Mucosa of descending colon (tissue), 3 donors: ENCODE measurements around the gene HIPK2. TPM values are rescaled to one million over a fixed set of nuclear protein-coding genes. Genes with fewer than 3 reads are reported as not detected.

ENCODE experiments used
- ATAC-seq: fragments of 200-7000 bp; cut with Tn5 transposase; one replicate; pipeline ENCODE4 v1.9.1; 2020; ENCODE audit warnings: mild to moderate bottlenecking, moderate library complexity
- DNase-seq, 3 donors: peaks; one replicate each; pipeline ENCODE4 v3.0.0-alpha.2; 2020
- H3K36me3 ChIP-seq: fragments of 200-600 bp; one replicate; pipeline ENCODE4 v1.8.0; 2021; ENCODE audit warnings: low read depth, mild to moderate bottlenecking
- H3K4me1 ChIP-seq: fragments of 200-600 bp; one replicate; pipeline ENCODE4 v1.8.0; 2021; ENCODE audit warnings: low read depth, mild to moderate bottlenecking
- H3K4me3 ChIP-seq: fragments of 200-600 bp; one replicate; pipeline ENCODE4 v1.8.0; 2021; ENCODE audit warnings: mild to moderate bottlenecking
- H3K9me3 ChIP-seq: fragments of 200-600 bp; one replicate; pipeline ENCODE4 v1.8.0; 2021; ENCODE audit warnings: mild to moderate bottlenecking
- CTCF ChIP-seq: fragments of 200-600 bp; IDR thresholded peaks from one replicate; pipeline ENCODE4 v1.8.0; 2022; ENCODE audit warnings: antibody characterized with exemption, mild to moderate bottlenecking
- intact Hi-C, 2 donors: fragments of 100-400 bp; cut with DNase I in 1 of 2; cut with micrococcal nuclease in 1 of 2; formaldehyde crosslinking; loops; one replicate each; pipeline versions ENCODE4 v1.11.0 to v1.11.1; 2022; cut with DNase I, micrococcal nuclease
- total RNA-seq, 3 donors: library from RNA; stranded (reverse); fragmentation: NEBNext Ultra II Directional in 2 of 3; extraction: Animal tissue kit (Norgen Biotek cat#: 25700) in 2 of 3; gene quantifications; one replicate each; pipeline versions ENCODE4 v1.2.1 to v1.2.4, GENCODE V29; 2021 to 2023
- donor health status: DM: no; HTN: no; CAD: no; lungs with moderate emphysema.
- donor health status: DM: no; HTN: no; CAD: no.
- donor health status: DM: no; HTN: yes; CAD: no.

HIPK2 gene
- total RNA-seq, 3 donors from 2014 or later, result 29.9 to 63.6 (median 39.9) TPM

GRCh38 chr7:139603896-139604295 lies 173.9 kb downstream of the HIPK2 start:
- TF ChIP-seq CTCF, result no peak
- DNase-seq (no peak), ATAC-seq (no peak)
- intact Hi-C loops, result no loop called here
- no peaks in the 10 kb centered on the region for H3K9me3 ChIP-seq
- H3K4me1 ChIP-seq, result no peaks in the 10 kb centered on the region
- H3K36me3 ChIP-seq, result no peaks in the 10 kb centered on the region
- H3K4me3 ChIP-seq, result no peak overlapping the region

- H3K4me3 ChIP-seq, result no peak overlapping the region
- intact Hi-C loops, result no loop called here
- H3K4me1 ChIP-seq, result no peaks in the 10 kb centered on the region
- DNase-seq, result no peak
- no peaks in the 10 kb centered on the region for H3K9me3 ChIP-seq
- TF ChIP-seq CTCF, result no peak
- H3K36me3 ChIP-seq, result no peaks in the 10 kb centered on the region
- no peak for ATAC-seq
These were observed 174.5 kb downstream of the HIPK2 start for GRCh38 chr7:139603282-139603681.

- ATAC-seq (peak; percentile 60), DNase-seq (no peak)
- Histone ChIP-seq H3K4me1 (no peaks in the 10 kb centered on the region), H3K4me3 (no peak overlapping the region), H3K36me3 (no peaks in the 10 kb centered on the region), H3K9me3 (no peaks in the 10 kb centered on the region)
- intact Hi-C loops, result no loop called here
- TF ChIP-seq CTCF, result no peak
These were observed 175.6 kb downstream of the HIPK2 start for GRCh38 chr7:139602143-139602722.

GRCh38 chr7:139601176-139601575 lies 176.6 kb downstream of the HIPK2 start:
- Histone ChIP-seq H3K36me3 (no peaks in the 10 kb centered on the region), H3K9me3 (no peaks in the 10 kb centered on the region), H3K4me3 (no peak overlapping the region), H3K4me1 (no peaks in the 10 kb centered on the region)
- no peak for TF ChIP-seq CTCF
- ATAC-seq (no peak), DNase-seq (no peak)
- intact Hi-C loops, result no loop called here

- intact Hi-C loops, result no loop called here
- no peak for ATAC-seq
- no peak for DNase-seq
- no peak for TF ChIP-seq CTCF
- no peaks in the 10 kb centered on the region for H3K9me3 ChIP-seq
- H3K4me1 ChIP-seq, result no peaks in the 10 kb centered on the region
- H3K4me3 ChIP-seq, result no peak overlapping the region
- no peaks in the 10 kb centered on the region for H3K36me3 ChIP-seq
These were observed 177.5 kb downstream of the HIPK2 start for GRCh38 chr7:139600306-139600705.

GRCh38 chr7:139598642-139599041 lies 179.2 kb downstream of the HIPK2 start:
- no peaks in the 10 kb centered on the region for H3K4me1 ChIP-seq
- DNase-seq (no peak), ATAC-seq (no peak)
- no peak overlapping the region for H3K4me3 ChIP-seq
- intact Hi-C loops, result no loop called here
- TF ChIP-seq CTCF, result no peak
- H3K36me3 ChIP-seq, result no peaks in the 10 kb centered on the region
- no peaks in the 10 kb centered on the region for H3K9me3 ChIP-seq
